HG03066 (cell line): ENCODE measurements around the gene TMEM178A.
"Not testable (repeated sequence)": the region's sequence is repeated elsewhere in the genome, so short reads cannot be mapped to it uniquely, and the experiment has no call there.

Source experiments
- ATAC-seq: cut with Tn5 transposase; IDR thresholded peaks from one replicate; pipeline ENCODE4 v1.9.1; 2021; ENCODE audit warnings: low read depth; ENCODE audit not compliant: unreplicated experiment

Gene TMEM178A

GRCh38 chr2:39665811-39666490 is at the start of gene TMEM178A:
TSS of gene TMEM178A (plus strand) at chr2:39665917. CDS start at chr2:39665975, 58 bp downstream.
- no peak for ATAC-seq

GRCh38 chr2:39618236-39618635 is 47.5 kb upstream of the TMEM178A start:
- no peak for ATAC-seq

- ATAC-seq: no peak
Measured at GRCh38 chr2:39618736-39619135, 47.0 kb upstream of the TMEM178A start.

GRCh38 chr2:39620067-39620466 is 45.6 kb upstream of the TMEM178A start:
- ATAC-seq: no peak

- ATAC-seq: no peak
Measured at GRCh38 chr2:39621596-39621995, 44.1 kb upstream of the TMEM178A start.

- no peak for ATAC-seq
Measured at GRCh38 chr2:39622860-39623259, 42.9 kb upstream of the TMEM178A start.

GRCh38 chr2:39623917-39624316 is 41.8 kb upstream of the TMEM178A start:
- ATAC-seq: no peak

- no peak for ATAC-seq
Measured at GRCh38 chr2:39625193-39625926, 40.4 kb upstream of the TMEM178A start.

- ATAC-seq: no peak
Measured at GRCh38 chr2:39625927-39626270, 39.8 kb upstream of the TMEM178A start.

- not testable (repeated sequence) for ATAC-seq
Measured at GRCh38 chr2:39628346-39628745, 37.4 kb upstream of the TMEM178A start.

- ATAC-seq: no peak
Measured at GRCh38 chr2:39629646-39630045, 36.1 kb upstream of the TMEM178A start.

GRCh38 chr2:39631256-39631655 is 34.5 kb upstream of the TMEM178A start:
- no peak for ATAC-seq

GRCh38 chr2:39631718-39632117 is 34.0 kb upstream of the TMEM178A start:
- no peak for ATAC-seq

- no peak for ATAC-seq
Measured at GRCh38 chr2:39632876-39633275, 32.8 kb upstream of the TMEM178A start.

- ATAC-seq: no peak
Measured at GRCh38 chr2:39636306-39636705, 29.4 kb upstream of the TMEM178A start.

GRCh38 chr2:39638581-39638980 is 27.1 kb upstream of the TMEM178A start:
- no peak for ATAC-seq

- no peak for ATAC-seq
Measured at GRCh38 chr2:39640107-39640506, 25.6 kb upstream of the TMEM178A start.

- ATAC-seq: no peak
Measured at GRCh38 chr2:39640681-39641080, 25.0 kb upstream of the TMEM178A start.

GRCh38 chr2:39641635-39642034 is 24.1 kb upstream of the TMEM178A start:
- no peak for ATAC-seq

GRCh38 chr2:39642051-39642718 is 23.5 kb upstream of the TMEM178A start:
- no peak for ATAC-seq

GRCh38 chr2:39645826-39646225 is 19.9 kb upstream of the TMEM178A start:
- no peak for ATAC-seq

GRCh38 chr2:39646267-39646666 is 19.4 kb upstream of the TMEM178A start:
- no peak for ATAC-seq
